Lung (tissue), 12 donors: Measurements from ENCODE around the gene AUP1. TPM values are rescaled to one million over a fixed set of nuclear protein-coding genes. Genes with fewer than 3 reads are reported as not detected.
A peak's percentile ranks its signal among the peaks of the same experiment; 100 is the strongest.

Experiments
- ATAC-seq: fragments of 200-7000 bp; cut with Tn5 transposase; one replicate; pipeline ENCODE4 v1.9.1; 2020; ENCODE audit warnings: moderate number of reproducible peaks; ENCODE audit not compliant: insufficient read depth, low FRiP score
- DNase-seq, 3 donors: peaks; one replicate each; pipeline ENCODE4 v3.0.0-alpha.2; 2013 to 2017
- H3K27ac ChIP-seq, 2 donors: one replicate each; pipeline ENCODE4 v1.5.1; 2013; ENCODE audit warnings: mild to moderate bottlenecking in 2 of 2, moderate library complexity in 2 of 2, control low read depth in 1 of 2, inconsistent platforms in 1 of 2, low read depth in 1 of 2, low read length in 1 of 2
- H3K27me3 ChIP-seq, 3 donors: one replicate each; pipeline ENCODE4 v1.5.1; 2013; ENCODE audit warnings: low read length in 2 of 3; ENCODE audit not compliant: control insufficient read depth in 3 of 3, insufficient read depth in 3 of 3
- H3K36me3 ChIP-seq, 4 donors: one replicate each; pipeline ENCODE4 v1.5.1; 2013; ENCODE audit warnings: low read length in 4 of 4, mild to moderate bottlenecking in 1 of 4, moderate library complexity in 1 of 4; ENCODE audit not compliant: control insufficient read depth in 4 of 4, insufficient read depth in 4 of 4
- H3K4me1 ChIP-seq, 5 donors: one replicate each; pipeline ENCODE4 v1.5.1; 2013; ENCODE audit warnings: low read length in 5 of 5, mild to moderate bottlenecking in 2 of 5, moderate library complexity in 1 of 5; ENCODE audit not compliant: control insufficient read depth in 5 of 5, insufficient read depth in 5 of 5
- H3K4me3 ChIP-seq: one replicate; pipeline ENCODE4 v1.5.1; 2013; ENCODE audit warnings: mild to moderate bottlenecking, control low read depth, moderate library complexity
- H3K9ac ChIP-seq, 2 donors: one replicate each; pipeline ENCODE4 v1.5.1; 2013; ENCODE audit warnings: low read length in 2 of 2, control low read depth in 1 of 2; ENCODE audit not compliant: insufficient read depth in 1 of 2
- H3K9me3 ChIP-seq, 4 donors: one replicate each; pipeline ENCODE4 v1.5.1; 2013; ENCODE audit warnings: low read length in 3 of 4, mild to moderate bottlenecking in 1 of 4, moderate library complexity in 1 of 4; ENCODE audit not compliant: control insufficient read depth in 4 of 4, insufficient read depth in 3 of 4
- WGBS, 2 donors: extraction: QIAGEN DNeasy Blood & Tissue Kit; methylation state at CpG; one replicate each; pipeline ENCODE4 v1.1.7; 2013; 5-methylcytosine and 5-hydroxymethylcytosine counted together
- polyA plus RNA-seq, 2 donors: library from polyadenylated mRNA; stranded (reverse); fragments of 200-250 nt; gene quantifications; one replicate each; pipeline ENCODE4 v1.2.1, GENCODE V29; 2013
- total RNA-seq, 2 donors: library from RNA; depleted of rRNA in 1 of 2; stranded (reverse); fragments of >200 nt in 1 of 2; gene quantifications; one replicate each; pipeline ENCODE4 v1.2.1, GENCODE V29; 2014 to 2021
- TF ChIP-seq, protein P1 (sequence below): IDR thresholded peaks from 2 replicates; pipeline ENCODE4 v1.5.1; 2012; ENCODE audit warnings: mild to moderate bottlenecking; ENCODE audit errors: control extremely low read depth, extremely low read depth
- donor health status: control.
- donor health status: control.
- donor health status: Bipolar disorder and iron deficiency.
- donor health status: healthy.
- donor health status: DM: yes; HTN: yes; CAD: no.

AUP1 gene
- total and polyA plus RNA-seq, 4 donors, result 65.6 to 185 (median 129) TPM

DNA sequence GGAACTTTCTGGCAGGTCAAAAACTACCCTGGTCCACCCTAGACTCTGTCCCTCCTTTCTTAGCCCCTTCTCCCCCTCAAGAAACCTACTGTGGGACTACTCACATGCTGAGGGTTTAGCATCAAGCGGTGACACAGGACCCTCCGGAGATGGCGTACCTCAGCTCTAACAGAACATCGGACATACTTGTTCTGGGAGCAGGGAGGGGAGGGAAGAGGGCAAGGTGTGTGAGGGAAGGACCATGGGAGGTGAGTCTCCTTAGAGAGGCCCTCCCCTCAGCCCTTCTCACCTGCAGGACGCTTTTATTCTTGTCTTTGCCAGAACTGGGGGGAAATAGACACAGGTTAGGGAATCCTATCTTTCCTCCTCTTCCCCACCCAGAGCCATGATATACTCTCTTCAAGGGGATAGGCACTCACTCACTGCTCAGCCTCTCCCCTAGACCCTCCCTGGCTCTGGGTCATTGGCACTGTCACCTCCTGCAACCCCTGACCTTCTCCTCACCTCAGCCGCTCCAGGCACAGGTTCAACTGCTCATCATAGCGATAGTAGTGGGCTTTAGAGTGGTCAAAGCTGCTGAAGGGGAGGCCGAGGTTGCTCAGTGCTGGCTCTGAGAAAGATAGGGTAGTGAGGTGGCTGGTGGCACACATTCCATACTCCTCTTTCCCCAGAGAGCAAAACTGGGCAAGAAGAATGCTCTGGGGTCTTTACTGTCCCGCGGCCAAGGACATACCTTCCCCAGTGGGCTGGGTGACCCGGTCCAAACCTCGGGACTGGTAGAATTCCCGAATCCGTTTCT, 23.9 kb downstream of the AUP1 start:
- H3K27me3 ChIP-seq, result peaks cover 0 to 63% (median 63%) of the 10 kb centered on the region in 3 donors
- TF ChIP-seq, protein P1, sequence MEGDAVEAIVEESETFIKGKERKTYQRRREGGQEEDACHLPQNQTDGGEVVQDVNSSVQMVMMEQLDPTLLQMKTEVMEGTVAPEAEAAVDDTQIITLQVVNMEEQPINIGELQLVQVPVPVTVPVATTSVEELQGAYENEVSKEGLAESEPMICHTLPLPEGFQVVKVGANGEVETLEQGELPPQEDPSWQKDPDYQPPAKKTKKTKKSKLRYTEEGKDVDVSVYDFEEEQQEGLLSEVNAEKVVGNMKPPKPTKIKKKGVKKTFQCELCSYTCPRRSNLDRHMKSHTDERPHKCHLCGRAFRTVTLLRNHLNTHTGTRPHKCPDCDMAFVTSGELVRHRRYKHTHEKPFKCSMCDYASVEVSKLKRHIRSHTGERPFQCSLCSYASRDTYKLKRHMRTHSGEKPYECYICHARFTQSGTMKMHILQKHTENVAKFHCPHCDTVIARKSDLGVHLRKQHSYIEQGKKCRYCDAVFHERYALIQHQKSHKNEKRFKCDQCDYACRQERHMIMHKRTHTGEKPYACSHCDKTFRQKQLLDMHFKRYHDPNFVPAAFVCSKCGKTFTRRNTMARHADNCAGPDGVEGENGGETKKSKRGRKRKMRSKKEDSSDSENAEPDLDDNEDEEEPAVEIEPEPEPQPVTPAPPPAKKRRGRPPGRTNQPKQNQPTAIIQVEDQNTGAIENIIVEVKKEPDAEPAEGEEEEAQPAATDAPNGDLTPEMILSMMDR, result no peak
- no peak overlapping the region for H3K9ac ChIP-seq
- peaks cover 0 to 2% (median 0%) of the 10 kb centered on the region in 4 donors for H3K9me3 ChIP-seq
- DNase-seq (no peak), ATAC-seq (no peak)
- H3K27ac ChIP-seq, result peak overlapping the region in 1 of 2 donors; percentile 26
- peaks cover 0 to 14% (median 8%) of the 10 kb centered on the region in 4 donors for H3K36me3 ChIP-seq
- H3K4me1 ChIP-seq, result peaks cover 6 to 31% (median 14%) of the 10 kb centered on the region in 5 donors
- H3K4me3 ChIP-seq, result no peak overlapping the region
- 96 to 97% methylated on average over 14 of the region's 14 CpGs for WGBS, 2 donors

DNA sequence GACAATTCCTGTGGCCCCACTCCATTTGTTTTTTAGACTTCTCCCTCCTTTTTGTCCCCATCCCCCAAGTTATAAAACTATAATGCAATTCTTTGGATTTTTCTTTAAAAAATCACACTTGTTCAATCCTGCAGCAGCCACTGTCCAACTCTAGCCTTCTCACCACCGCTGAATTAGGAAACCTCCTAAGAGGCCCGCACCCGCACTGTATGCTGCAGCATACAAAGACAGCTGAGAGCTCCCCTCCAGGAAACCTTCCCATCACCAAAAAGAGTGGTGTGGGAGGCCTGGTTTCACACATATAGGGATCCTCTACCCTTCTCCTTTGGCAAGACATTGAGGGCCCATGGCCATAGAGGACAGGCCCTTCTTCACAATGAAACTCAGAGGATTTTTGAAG, 24.9 kb downstream of the AUP1 start:
- DNase-seq (no peak), ATAC-seq (no peak)
- no peak overlapping the region for H3K27ac ChIP-seq
- H3K36me3 ChIP-seq, result peaks cover 0 to 14% (median 8%) of the 10 kb centered on the region in 4 donors
- H3K9ac ChIP-seq, result no peak overlapping the region
- WGBS, 2 donors, result 96 to 97% methylated on average over 3 of the region's 3 CpGs
- H3K9me3 ChIP-seq, result peaks cover 0 to 2% (median 0%) of the 10 kb centered on the region in 4 donors
- H3K4me3 ChIP-seq, result no peak overlapping the region
- peaks cover 6 to 32% (median 14%) of the 10 kb centered on the region in 5 donors for H3K4me1 ChIP-seq
- TF ChIP-seq, protein P1, result no peak
- H3K27me3 ChIP-seq, result peaks cover 0 to 63% (median 63%) of the 10 kb centered on the region in 3 donors

DNA sequence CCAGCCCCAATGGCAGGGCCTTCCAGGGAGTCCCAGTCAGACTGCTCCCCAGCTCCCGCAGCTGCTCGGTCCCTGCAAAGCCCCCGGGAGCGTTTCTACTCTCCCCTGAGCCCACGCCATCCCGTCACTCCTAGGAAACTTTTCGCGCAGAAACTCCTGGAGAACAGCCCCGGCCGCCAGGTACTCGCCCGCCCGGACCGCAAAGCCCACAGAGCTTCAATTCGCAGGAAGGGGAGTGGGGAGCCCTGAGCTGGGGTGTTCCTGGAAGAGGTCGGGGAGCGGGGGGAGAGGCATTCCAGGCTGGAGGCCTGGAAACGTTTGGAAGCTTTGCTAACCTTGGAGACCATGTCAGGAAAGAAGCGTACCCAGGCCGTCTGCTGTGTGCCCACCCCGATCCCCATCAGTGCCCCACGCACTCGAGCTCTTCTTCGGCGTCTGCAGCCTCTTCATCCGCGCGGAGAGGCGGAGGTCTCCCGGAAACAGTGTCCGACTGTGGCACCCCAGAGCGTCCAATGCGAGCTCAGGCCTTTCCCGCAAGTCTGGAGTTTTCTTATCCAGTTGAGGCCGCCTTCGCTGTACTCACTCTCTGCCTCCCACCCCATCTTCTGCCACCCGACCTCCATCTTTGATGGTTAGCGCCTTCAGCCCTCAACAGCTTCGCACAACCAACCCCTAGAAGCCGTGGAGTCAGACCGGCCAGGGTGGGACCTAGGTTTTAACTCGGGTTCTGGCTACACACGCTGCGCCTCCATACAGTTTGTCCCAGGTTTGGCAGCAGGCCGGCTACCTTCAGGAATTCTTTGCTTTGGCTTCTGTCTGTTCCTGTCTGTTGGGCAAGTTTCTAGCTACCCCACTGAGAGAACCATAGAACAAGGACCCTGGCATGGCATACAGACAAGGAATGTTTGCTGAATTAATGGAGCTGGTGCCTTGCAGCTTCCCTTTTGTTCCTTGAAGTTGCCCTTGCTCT, 25.7 kb downstream of the AUP1 start:
- Histone ChIP-seq H3K9me3 (peaks cover 0 to 2% (median 0%) of the 10 kb centered on the region in 4 donors), H3K9ac (no peak overlapping the region), H3K27me3 (peaks cover 0 to 66% (median 63%) of the 10 kb centered on the region in 3 donors), H3K36me3 (peaks cover 0 to 14% (median 8%) of the 10 kb centered on the region in 4 donors), H3K27ac (peak overlapping the region; percentile 73 to 75), H3K4me1 (peaks cover 6 to 40% (median 14%) of the 10 kb centered on the region in 5 donors), H3K4me3 (peak overlapping the region; percentile 56)
- 57 to 66% methylated on average over 44 to 45 of the region's 45 CpGs for WGBS, 2 donors
- ATAC-seq, result no peak
- DNase-seq, result peak in 1 of 3 donors; percentile 11
- TF ChIP-seq, protein P1, result no peak
